GM19240 (cell line): ENCODE data around the gene RPS26.
"Not testable (repeated sequence)": the region's sequence is repeated elsewhere in the genome, so short reads cannot be mapped to it uniquely, and the experiment has no call there.

Source experiments
- DNase-seq: peaks from one replicate; pipeline ENCODE4 v3.0.0; 2011; ENCODE audit warnings: low spot score; ENCODE audit not compliant: insufficient read length

The RPS26 gene

DNA sequence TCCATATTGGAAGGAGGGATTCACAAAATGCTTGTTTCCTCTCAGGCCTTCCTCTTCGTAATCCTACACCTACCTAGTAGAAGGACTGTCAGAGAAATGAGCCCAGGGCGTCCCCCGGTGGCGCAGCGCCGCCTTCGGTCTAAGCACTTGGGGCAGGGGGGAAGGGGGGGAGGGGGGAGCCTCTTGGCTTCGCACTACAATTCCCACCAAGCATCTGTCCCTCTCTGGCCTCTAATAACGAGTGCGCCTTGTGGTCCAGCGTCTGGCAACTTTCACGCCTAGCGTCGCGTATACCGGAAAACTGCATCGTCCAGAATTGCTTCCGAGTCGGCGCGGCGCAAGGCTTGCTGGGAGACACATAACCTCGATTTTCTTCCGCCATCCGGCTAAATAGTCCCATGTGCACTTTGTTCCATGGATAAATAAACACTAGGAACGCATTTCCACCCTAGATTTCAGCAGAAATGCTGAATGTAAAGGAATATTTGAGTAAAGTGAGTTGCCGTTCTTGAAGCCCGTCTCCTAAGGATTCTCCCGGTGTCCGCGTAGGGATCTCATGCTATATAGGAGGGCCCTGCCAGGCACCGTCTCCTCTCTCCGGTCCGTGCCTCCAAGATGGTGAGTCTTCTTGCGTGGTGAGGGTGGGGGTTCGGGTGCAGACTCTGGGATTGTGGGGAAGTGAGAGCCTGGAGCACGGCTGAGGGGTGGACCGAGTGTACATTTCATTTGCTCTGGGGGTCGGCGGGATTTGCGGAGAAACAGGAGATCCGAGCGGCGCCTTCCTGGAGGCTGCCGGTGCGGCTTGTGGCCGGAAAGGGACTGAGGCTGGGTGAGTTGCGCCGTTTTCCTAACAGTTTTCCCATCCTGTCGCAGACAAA, at the start of gene RPS26:
Gene RPS26, plus strand, starts transcription at position 367 of the 878 bp plus-strand sequence. Its CDS starts 249 bp downstream, at position 616.
- DNase-seq = peak; percentile 68

DNA sequence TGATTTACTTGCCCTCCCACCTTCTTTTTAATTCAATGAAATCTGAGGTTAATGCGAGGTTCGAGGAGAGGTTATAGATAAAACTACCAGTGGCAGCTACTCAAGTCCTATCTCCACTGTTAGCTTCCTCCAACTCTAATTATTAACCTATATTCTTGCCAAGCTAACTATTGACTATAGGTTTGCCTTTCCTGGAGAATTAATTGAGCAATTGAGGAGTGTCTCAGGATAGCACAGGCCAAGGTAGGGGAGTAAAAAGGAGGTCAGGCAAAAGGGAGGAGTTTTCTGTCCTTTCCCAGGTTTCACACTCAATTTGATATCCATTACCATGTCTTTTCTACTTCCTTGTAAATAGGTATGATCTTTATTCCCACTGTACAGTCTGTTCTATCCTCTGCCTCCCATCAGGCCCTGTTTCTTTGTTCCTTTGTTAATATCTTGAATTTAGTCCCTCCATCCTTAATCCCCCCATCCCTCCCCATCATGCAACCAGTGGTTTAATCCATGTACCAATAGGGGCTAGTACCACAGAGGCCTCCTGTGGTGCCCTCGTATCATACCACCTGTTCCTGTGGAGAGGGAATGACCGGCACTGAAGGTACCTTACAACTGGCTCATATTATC, 48.4 kb upstream of the RPS26 start:
- DNase-seq = no peak

DNA sequence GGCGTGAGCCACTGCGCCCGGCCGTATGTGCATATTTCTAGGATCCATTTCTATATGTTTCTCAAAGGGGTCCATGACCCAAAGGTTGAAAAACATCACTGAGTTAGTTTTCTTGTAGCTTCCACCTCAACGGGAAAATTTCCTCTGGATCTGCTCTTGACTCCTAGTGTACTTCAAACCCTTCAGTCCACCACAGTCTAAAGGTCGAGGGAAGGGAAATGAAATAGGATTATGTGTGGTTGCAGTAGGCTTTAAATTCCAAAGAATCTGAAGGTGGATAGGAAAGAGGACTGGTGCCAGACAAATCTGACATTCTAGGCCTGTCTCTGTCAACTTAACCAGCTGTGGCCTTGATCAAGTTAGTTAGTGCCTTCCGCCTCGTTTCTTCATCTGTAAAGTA, 46.4 kb upstream of the RPS26 start:
- no peak for DNase-seq

DNA sequence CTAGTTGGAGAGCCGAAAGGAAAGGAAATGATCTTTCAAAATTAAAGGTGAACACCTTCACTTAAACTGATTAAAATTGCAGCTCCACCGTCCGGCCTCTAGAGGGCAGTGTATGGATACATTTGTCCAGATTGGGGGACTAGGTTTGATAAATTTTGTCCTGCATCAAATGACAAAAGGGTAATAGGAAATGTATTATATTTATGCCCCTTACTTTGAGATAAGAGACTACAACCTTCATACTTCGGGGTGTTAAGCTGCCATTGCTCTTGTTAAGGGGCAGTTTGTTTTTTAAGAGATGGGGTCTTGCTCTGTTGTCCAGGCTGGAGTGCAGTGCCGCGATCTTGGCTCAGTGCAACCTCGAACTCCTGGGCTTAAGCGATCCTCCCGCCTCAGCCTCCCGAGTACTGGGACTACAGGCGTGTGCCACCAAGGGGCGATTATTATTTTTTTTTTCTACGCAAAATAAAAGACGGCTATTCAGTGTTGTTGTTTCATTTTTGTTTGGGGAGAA, 45.5 kb upstream of the RPS26 start:
- DNase-seq = peak; percentile 43

DNA sequence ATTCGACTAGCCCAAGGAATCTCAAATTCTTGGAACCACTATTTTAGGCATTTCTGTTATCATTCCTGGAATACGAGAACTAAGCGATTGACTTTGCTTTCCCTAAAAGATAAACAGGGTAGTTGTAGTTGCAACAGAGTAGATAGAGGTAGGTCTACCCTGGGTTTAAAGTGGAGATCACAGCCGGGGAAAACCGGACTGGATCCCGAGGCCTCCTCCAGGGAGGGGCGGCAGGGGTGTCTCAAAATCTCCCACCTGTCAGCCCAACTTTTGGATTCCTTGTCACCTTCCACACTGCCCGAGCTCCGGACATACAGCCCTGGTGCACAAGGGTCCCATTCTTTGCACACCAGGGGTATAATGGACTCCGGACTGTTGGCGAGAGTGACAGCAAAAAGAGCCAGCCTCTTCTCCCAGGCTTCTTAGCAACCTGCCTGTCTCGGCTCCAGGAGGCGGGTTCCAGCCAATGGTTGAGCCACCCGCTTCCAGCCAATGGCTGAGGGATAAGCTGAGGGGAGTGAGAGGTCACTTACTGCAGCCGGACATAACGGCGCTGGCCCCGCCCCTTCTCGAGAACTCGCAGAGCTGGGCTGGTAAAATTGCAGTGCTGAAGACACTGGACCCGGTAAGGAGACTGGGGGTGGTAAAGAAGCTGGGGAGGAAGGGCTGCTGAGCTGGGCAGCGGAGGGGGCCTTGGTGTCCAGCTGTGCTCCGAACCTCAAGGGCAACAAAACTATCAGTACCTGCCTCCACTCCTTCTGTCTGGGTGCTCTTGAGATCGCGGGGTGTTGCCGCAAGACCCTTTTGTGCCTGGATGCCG, 44.8 kb upstream of the RPS26 start, which contains the start of gene SUOX:
Gene SUOX, plus strand, starts transcription at position 562 of the 820 bp plus-strand sequence. CDS start 4,946 bp downstream, outside the sequence.
- peak; percentile 100 for DNase-seq

GRCh38 chr12:55997535-55997859, 44.2 kb upstream of the RPS26 start:
- DNase-seq = no peak

- DNase-seq = not testable (repeated sequence)
Observed at GRCh38 chr12:55999522-55999921, 42.2 kb upstream of the RPS26 start.

DNA sequence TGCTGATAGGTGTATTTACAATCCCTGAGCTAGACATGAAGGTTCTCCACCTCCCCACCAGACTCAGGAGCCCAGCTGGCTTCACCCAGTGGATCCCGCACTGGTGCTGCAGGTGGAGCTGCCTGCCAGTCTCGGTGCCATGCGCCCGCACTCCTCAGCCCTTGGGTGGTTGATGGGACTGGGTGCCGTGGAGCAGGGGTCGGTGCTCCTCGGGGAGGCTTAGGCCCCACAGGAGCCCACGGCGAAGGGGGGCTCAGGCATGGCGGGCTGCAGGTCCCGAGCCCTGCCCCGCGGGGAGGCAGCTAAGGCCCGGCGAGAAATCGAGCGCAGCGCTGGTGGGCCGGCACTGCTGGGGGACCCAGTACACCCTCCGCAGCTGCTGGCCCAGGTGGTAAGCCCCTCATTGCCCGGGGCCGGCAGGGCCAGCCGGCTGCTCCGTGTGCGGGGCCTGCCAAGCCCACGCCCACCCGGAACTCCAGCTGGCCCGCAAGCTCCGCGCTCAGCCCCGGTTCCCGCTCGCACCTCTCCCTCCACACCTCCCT, 41.6 kb upstream of the RPS26 start:
- DNase-seq = not testable (repeated sequence)

GRCh38 chr12:56001487-56002100, 40.1 kb upstream of the RPS26 start:
- DNase-seq = no peak

DNA sequence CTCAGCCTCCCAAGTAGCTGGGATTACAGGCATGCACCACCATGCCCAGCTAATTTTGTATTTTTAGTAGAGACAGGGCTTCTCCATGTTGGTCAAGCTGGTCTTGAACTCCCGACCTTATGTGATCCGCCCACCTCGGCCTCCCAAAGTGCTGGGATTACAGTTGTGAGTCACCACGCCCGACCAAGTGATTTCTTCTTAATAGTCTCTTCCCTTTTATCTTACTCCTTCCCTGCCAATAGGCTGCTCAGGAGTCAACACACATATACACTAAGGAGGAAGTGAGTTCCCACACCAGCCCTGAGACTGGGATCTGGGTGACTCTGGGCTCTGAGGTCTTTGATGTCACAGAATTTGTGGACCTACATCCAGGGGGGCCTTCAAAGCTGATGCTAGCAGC, 38.3 kb upstream of the RPS26 start:
- not testable (repeated sequence) for DNase-seq

DNA sequence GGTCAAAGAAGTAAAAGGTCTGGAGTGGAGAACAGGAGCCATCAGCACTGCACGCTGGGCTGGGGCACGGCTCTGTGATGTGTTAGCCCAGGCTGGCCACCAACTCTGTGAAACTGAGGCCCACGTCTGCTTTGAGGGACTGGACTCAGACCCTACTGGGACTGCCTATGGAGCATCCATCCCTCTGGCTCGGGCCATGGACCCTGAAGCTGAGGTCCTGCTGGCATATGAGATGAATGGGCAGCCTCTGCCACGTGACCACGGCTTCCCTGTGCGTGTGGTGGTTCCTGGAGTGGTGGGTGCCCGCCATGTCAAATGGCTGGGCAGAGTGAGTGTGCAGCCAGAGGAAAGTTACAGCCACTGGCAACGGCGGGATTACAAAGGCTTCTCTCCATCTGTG, 37.5 kb upstream of the RPS26 start:
- DNase-seq = no peak

DNA sequence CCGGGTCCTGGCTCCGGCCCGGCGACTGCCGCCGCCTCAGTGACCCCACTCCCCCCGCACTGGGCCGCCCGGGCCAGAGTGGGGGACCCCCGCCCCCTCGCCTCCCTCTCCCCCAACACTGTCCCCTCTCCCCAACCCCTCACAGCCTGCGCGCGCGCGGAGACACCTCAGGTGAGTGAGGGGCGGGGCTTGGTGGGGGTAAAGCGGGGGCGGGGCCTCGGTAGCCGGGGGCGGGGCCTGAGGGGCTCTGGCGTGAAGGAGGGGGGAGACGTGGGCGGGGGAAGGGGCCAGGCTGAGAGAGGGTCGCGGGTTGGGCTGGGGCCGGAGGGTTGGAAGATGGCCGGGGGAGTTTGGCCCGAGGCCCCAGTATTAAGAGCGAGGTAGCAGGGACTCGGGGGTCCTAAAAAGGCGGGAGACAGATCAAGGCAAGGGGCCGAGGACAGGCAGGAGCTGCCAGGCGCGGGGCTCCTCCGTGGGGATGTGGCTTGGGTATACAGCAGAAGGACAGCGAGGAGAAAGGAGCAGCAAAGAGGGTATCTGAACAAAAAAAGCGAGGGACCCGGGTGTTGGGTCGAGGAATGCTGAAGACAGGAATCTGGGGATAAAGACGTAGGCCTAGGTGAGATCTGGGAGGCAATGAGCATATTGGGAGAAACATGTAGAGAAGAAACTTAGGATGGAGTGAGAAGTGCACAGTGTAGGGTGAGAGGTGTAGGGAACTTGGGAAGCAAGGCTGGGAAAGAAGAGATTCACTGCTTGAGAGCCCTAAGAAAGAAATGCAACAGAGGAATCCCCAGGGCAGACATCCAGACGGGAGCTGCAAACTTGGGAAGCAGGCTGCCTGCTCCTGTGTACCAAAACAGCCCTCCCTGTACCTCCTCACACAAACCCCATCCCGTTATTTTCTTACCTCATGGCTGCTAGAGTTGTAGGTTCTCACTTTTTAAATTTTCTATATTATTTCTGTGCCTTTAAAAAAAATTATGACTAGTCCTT, 33.9 kb upstream of the RPS26 start:
- DNase-seq = peak; percentile 78

DNA sequence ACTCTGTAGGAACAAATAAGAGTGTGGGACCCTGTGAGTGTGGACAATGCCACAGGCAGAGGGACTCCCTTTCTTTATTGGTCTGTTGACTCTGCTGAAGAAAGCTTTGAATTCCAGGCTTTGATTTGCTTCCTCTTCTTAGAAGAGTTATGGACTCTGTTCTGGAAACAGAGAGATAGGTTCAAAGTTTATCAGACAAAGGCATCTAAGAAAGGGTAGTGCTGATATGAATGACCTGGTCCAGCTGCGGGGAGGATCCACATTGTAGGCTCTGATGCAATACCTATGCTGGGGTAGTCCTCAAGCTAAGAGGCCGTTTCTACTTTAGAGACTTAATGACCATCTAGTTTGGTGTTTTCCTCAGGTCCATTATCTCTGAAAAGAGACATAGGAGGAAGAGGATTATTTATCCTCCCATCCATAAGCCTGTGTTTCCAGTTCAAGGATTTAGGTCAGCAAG, 31.6 kb upstream of the RPS26 start:
- DNase-seq = no peak

DNA sequence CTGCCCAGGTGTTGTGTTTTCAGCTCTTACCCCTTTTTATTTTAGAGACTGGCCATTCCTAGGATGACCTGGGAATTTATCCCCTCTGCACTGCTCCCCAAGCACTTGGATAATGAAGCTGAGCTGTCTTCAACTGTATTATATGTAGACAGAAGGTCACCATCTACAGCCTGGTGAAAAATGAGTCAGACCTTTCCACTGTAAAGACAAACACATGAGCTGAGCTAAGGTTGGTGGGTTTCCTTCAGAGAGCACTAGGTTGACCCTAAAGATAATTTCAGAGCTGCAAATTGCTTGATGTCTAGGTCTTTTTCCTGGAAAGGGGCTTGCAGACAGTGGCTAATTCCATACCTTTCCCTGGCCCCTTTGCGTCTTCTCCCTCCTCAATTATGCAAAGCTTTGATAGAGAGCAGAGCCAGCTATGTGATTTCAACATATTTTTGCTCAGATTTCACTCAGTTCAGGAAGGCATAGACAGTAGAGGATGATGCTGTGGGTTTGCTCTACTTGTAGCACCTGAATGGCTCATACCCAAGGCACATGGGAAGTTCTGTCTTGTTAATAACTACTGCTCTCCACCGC, 30.1 kb upstream of the RPS26 start:
- DNase-seq = no peak

DNA sequence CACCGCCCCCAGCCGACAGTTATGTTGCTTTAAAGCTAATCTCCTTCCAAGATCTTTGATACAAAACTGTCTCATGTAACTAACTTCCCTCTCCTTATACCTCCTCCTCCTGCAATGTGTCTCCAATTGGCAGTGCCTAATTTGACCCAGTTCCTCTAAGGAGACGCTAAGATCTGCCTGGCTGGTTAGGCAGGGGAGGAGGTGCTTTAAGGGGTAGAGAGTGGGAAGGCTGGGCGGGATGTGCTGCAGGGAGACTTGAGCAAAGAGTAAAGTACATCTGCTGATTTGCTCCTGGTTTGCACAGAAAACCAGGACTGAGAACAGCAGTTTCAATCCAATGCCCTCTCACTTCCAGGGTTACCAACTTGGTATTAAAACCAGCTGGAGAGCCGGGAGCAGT, 28.2 kb upstream of the RPS26 start:
- no peak for DNase-seq

GRCh38 chr12:56014205-56014604, 27.5 kb upstream of the RPS26 start:
- no peak for DNase-seq

DNA sequence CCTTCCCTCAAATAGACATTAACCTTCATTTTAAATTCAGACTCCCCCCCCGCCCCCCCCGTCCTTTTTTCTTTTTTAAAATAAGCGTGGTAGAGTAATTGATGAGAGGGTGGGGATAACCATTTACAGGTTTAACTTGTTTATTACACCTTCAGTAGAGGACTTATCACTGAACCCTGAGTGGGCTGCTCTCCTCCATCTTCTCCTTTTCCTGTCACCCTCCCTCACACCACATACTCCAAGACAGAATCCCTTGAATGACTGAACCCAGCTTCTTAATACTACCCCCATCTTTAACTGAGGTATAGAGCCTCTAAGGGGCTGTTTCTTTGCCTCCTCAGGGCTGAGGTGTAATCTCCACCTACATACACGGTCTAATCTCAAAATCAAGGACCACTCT, 24.5 kb upstream of the RPS26 start:
- no peak for DNase-seq

GRCh38 chr12:56018356-56018755, 23.4 kb upstream of the RPS26 start:
- DNase-seq = no peak
